HK-2 (cell line): ENCODE measurements around the gene LMF2.
"Not testable (repeated sequence)": the region's sequence is repeated elsewhere in the genome, so short reads cannot be mapped to it uniquely, and the experiment has no call there.

Experiments used
- DNase-seq: peaks from one replicate; pipeline ENCODE4 v3.0.0-alpha.2; 2018; ENCODE audit not compliant: unreplicated experiment

LMF2 gene, protein sequence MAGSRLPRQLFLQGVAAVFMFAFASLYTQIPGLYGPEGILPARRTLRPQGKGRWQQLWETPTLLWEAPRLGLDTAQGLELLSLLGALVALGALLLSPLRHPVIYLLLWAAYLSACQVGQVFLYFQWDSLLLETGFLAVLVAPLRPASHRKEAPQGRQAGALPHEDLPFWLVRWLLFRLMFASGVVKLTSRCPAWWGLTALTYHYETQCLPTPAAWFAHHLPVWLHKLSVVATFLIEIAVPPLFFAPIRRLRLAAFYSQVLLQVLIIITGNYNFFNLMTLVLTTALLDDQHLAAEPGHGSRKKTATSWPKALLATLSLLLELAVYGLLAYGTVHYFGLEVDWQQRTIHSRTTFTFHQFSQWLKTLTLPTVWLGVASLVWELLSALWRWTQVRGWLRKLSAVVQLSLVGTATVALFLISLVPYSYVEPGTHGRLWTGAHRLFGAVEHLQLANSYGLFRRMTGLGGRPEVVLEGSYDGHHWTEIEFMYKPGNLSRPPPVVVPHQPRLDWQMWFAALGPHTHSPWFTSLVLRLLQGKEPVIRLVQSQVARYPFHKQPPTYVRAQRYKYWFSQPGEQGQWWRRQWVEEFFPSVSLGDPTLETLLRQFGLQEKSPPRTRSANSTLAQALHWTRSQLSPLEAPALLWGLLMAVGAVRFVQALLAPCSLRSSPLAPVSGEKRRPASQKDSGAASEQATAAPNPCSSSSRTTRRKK

DNA sequence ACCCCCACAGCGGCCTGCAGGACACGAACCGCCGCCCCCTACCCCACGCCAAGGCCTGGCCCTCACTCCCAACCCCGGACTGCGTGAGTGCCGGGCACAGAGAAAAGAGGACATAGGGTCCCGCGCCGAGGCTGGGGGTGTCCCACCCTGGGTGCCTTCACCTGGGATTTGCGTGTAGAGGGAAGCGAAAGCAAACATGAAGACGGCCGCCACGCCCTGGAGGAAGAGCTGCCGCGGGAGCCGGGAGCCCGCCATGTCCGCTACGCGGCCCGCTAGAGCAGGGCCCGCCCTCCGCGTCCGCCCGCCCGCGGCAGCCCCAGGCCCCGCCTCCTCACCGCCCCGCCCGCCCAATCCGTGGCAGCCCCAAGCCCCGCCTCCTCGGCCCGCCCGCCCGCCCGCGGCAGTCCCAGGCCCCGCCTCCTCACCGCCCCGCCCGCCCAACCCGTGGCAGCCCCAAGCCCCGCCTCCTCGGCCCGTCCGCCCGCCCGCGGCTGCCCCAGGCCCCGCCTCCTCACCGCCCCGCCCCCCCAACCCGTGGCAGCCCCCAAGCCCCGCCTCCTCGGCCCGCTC, at the start of gene LMF2:
TSS of gene LMF2 (minus strand) at position 282 of the 570 bp plus-strand sequence. CDS start at position 255, 27 bp downstream.
- no peak for DNase-seq

DNA sequence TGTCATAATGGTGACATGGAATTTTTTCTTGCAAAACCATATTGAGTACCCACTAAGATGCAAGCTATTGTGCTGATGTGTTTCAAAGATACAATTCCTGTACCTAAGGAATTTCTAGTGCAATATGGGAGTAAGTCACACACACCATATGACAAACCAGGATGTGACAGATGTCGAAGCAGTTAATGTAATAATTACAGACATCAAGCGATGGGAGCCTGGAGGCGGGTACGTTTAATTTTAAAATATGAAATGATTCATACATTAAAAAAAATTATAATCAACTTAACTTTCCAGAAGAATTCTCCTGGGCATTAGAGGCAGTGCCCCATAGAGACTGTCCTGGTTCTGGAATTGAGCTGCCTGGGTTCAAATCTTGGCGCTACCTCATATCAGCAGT, 49.2 kb upstream of the LMF2 start:
- DNase-seq = no peak

DNA sequence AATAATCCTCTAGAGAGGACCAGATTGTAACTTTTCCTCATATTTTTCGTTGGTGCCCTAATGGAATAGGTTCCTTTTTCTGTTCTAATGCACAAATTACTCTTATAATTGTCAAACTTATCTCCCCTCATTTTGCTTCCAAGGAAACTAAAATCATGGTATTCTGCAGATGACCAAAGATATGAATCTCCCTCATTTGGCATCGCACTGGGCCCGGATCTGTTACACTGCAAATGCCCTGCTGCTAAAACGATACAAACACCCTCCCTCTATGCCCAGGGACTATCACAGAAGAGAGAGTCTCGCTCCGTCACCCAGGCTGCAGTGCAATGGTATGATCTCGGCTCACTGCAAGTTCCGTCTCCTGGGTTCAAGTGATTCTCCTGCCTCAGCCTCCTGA, 45.8 kb upstream of the LMF2 start:
- DNase-seq = no peak

DNA sequence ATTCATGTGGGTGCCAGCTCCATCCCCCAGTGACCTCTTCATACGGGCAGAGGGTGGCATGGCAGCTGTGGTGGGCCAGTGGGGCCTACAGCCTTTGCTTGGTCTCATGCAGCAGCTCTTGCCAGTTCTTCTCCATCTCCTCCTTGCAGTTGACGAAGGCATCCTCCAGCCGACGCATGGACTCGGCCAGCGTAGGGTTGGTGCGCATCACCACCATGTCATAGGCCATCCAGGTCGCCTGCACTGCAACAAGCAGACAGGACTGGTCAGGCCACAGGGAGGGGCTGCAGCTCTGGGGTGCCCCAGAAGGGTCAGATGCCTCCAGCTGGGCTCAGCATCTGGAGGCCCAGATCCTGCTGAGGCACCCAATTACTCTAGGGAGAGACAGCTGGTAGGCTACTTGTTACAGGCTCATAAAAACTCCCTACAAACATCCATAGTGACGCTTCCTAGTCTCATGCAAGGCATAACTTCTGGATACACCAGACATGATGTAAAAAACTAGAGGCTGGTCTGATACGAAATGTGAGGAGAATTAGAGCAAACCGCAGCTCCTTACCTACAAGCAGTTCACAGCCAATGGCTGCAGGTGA, 43.8 kb upstream of the LMF2 start:
- no peak for DNase-seq

DNA sequence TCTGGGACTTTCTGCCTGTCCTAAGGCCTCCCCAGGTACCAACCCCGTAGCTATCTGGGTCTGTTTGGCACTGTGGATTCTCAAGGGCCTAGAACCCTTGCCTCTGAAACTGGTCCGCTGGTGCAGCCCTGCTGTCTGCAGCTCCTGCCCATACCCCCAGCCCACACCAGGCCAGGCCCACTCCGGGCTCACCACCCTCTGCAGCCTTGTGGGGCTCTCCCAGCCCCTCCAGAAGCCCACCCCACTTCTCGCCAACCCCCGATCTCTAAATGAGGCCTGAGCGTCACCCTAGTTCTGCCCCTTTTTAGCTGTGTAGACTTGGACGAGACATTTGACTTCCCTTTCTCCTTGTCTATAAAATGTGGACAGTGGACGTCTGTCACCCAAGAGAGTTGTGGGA, 42.9 kb upstream of the LMF2 start:
- DNase-seq = no peak

DNA sequence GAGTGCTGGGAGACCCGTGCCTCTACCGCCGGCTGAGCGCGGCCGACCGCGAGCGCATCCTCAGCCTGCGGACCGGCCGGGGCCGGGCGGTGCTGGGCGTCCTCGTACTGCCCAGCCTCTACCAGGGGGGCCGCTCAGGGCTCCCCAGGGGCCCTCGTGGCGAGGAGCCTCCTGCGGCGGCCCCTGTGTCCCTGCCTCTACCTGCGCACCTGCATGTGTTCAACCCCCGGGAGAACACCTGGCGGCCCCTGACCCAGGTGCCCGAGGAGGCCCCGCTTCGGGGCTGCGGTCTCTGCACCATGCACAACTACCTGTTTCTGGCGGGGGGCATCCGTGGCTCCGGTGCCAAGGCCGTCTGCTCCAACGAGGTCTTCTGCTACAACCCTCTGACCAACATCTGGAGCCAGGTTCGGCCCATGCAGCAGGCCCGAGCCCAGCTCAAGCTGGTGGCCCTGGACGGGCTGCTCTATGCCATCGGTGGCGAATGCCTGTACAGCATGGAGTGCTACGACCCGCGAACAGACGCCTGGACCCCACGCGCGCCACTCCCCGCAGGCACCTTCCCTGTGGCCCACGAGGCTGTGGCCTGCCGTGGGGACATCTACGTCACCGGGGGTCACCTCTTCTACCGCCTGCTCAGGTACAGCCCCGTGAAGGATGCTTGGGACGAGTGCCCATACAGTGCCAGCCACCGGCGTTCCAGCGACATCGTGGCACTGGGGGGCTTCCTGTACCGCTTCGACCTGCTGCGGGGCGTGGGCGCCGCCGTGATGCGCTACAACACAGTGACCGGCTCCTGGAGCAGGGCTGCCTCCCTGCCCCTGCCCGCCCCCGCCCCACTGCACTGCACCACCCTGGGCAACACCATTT, 41.7 kb upstream of the LMF2 start:
- DNase-seq = no peak

DNA sequence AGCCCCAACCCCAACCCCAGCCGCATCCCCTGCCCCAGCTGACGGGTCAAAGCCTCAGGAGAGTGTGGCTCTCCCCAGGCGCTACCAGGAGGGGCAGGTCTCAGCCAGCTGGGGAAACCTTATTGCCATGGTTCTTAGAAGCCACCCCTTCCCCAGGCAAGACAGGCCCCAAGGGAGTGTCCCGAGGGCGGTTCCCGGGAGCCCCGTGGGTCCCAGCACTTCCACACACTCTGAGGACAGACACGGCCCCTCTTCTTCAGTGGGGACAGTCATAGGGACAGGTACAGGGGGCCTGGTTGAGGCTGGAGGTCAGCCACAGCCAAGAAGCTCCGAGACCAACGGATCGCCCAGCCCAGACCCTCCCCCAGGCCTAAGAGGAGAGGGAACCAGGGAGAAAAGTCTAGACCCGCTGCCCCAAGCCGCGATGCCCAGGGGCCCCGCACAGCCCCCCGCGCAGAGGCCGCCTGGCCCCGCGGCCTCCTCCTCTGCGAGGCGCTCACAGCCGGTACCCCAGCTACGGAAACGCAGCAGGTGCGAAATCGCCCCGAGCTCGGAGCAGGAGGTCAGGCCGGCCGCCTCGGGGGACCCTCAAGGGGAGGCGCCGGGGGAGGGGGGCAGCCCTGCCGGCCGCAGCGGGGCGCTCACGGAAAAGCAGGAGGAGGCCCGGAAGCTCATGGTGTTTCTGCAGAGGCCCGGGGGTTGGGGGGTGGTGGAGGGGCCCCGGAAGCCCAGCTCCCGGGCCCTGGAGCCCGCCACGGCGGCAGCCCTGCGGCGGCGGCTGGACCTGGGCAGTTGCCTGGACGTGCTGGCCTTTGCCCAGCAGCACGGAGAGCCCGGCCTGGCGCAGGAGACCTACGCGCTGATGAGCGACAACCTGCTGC, 40.8 kb upstream of the LMF2 start:
- DNase-seq = no peak

DNA sequence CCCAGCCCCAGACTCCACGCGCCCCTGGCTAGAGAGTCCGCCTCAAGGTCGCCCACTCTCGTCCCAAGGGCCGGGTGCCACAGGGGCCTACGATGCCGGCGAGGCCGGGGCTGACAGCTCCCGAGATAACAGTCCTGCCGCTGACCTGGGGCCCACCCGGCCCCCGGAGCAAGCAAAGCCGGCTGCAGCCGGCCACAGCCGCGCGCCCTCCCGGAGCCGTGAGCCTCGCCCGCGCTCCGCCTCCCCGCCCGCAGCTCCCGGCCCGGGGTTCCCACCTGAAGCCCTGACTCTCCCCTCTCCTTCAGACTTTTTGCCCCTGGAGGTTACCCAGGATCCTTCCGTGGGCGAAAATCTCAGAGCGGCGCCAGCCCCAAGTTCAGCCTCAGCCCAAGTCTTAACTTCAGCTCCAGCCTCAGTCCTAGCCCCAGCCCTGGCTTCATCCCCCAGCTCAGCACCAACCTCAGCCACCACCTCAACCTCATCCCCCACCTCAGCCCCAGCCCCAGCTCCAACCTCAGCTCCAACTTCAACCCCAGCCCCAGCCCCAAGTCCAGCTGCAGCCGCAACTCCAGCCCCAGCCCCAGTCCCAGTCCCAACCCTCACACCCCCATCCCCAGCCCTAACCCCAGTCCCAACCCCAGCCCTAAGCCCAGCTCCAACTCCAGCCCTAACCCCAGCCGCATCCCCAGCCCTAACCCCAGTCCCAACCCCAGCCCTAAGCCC, 39.9 kb upstream of the LMF2 start:
- DNase-seq = no peak

DNA sequence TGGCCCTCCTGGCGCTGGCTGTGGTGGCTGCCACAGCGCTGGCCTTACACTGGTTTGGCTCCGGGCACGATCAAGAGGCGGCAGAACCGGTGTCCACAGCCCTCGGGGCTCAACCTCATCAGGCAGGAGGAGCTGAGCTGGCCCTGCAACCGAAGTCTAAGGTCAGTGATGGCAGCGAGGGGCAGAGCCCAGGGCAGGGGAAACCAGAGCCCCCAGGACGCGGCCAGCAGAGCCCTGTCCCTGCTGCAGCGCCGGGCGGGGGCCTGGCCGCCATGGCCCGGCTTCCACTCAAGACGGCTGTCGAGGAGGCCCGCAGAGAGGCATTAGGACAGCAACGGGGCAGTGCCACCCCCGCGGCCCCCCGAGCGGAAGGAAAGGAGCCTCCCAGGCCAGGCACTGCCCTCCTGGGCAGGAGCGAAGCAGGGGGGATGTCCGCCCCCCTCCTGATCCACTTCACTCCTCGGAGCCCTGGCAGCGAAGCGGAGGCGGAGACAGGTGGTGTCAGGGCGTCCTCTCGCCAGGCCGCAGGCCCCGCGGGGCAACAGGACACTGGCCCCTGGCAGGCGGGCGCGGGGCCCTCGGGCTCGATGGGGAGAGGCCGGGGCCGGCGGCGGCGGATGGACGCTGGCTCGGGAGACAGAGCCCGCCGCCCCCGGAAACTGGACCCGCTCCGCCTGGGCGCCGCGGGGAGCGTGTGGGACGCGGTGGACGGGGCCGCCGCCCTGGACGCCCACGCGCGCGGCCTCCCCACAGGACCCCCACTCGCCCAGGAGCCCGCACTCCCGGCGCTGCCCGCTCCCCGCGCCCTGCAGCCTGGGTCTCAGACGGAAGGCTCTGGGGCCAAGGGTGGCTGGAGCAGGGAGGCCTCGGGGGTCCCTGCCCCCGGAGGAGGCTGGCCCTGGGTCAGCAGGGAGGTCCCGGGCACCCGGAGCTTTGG, 39.1 kb upstream of the LMF2 start:
- no peak for DNase-seq

DNA sequence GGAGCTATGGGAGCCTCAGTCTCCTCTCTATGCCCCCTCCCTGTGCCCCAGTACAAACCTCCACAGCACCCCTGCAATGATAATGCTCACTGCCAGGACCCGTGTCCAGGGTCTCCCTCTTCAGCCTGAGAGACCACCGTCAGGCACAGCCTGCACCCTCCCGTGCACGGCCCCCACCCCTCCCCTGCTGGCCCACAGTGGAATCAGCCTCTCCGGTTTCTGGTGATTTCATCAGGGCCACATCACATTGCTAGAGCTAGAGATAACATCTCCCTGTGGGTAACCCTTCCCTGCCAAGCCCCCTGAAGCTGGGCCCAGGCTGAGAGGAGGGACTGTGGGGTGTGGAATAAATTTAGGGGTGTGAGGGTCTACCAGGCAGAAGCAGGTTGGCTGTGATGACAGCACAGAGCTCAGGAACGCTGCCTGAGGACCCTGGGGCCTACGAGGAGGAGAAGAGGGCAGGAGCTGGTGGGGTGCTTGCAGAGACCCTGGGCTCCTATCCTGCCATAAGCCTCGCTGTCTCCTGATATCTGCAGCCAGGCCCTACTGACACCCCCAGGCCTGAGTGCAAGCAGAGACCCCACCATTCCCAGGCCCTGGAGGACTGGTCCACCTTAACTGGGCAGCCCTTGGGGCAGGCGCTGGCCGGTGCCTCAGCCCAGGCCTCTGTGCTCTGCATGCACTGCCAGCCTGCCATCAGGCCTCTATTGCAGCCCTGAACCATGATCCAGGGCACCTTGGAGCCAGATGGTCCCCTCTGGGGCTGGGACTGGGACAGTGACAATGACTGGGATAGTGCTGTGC, 38.2 kb upstream of the LMF2 start, which contains the start of gene KLHDC7B:
TSS of gene KLHDC7B (plus strand) at position 378 of the 804 bp plus-strand sequence. CDS start at position 723, 345 bp downstream.
- DNase-seq = no peak

DNA sequence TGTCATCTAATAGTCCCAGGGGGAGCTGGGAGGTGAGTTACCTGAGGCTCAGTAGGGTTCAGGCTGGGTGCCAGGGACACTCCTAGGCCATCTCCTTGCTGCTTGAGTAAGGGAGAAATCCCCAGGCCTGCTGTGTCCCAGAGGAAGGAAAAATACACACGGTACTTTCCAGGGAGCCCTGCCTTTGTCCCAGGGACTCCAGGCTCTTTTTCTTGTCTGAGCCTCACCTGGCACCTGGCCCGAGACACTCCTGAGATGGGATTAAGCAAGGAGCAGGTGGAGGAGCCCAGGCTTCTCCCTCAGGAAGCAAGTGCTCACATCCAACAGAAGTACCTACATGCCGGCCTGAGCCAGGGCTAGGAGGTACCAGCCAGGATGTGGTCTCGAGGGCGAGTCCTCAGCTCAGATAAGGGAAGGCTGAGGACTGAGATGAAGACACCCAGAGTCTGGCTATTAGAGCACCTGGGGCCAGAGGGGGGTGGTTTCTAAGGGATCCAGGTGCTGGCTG, 37.3 kb upstream of the LMF2 start:
- no peak for DNase-seq

DNA sequence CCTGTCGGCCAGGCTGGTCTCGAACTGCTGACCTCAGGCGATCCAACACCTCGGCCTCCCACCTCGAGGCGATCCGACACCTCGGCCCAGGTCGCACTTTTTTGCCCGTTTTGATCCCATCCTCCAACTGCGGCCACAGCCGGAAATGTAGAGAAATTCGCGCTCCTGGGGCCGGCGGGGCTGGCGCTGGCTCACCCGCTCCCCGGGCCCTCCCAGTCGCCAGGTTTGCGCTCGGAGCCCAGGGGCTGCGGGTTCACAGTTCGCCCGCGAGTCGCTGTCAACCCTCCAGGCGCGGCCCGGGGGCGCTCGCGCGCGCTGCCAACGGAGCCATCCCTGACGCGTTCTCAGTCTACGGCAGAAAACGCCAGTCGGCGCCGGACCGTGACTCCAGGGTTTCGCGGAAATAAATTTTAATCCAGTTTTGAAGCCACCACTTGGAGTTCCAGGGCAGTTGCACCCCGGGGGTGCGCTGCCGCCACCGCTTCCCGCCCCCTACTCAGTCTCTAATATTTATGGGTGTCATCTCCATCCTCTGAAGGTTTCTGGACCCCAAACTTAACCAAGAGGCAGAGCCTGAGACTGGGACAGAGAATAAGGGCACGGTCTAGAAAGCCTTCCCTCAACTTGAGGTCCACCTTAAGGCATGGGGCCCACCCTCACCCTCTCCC, 36.7 kb upstream of the LMF2 start:
- DNase-seq = no peak

DNA sequence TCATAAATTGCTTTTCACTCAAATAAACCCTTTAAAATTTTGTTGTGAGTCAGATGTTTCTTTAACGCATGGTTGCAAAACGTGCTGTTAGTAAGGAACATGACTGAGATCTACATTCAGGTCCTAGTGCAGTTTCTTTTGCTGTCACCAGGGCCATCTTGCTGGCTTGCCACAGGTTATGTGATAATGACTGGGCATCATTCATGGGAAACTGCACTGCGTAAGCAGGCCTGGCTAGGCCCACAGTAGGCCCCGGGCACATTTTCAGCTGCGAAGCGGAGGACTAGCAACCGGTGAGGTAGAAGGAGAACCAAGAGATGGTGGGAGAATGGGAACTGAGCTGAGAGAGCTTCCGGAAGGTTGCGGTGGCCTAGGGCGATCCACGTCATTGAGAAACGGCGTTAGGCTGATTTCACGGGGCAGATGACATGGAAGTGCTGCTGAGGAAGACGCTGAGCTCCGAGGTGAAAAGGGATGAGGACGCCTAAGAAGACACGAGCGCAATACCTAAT, 35.0 kb upstream of the LMF2 start:
- DNase-seq = no peak

DNA sequence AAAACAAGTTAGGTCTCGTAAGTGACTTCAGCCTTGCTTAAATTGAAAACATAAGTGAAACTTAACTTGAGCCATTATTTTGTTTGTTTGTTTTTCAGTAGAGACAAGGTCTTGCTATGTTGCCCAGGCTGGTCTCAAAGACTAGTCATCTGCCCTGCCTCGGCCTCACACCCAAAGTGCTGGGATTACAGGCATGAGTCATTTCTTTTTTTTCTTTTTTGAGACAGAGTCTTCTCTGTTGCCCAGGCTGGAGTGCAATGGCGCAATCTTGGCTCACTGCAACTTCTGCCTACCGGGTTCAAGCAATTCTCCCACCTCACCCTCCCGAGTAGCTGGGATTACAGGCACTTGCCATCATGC, 34.1 kb upstream of the LMF2 start:
- DNase-seq = not testable (repeated sequence)

DNA sequence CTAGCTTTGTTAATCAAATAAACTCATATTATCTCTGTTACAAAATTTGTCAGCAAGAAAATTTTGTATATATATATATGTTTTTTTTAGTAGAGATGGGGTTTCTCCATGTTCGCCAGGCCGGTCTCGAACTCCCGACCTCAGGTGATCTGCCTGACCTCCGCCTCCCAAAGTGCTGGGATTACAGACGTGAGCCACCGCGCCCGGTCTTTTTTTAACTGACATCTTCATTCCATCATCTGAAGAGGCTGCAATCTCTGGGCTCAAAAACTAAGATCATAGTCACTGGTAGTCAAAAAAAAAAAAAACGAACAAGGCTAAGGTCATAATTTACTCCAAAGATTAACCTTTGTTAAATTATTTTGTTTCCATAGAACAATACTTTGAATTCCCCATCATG, 32.9 kb upstream of the LMF2 start:
- no peak for DNase-seq

DNA sequence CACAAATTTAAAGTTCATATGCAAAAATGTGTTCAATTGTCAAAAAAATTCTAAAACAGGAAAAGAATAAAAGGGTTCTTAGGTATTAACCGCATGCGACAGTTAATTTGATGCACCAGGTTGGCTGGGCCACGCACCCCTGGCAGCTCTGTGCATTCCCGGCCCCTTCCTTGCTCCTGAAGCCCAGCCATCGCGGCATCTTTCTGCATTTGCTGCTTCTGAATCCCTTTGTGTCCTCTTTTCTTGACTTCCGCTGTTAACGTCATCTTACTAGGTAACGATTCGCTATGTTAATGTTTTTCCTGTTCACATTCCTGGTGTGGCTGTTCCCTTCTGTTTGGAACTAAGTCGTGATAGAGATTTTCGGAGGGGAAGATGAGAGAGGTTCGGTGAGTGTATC, 30.3 kb upstream of the LMF2 start:
- DNase-seq = no peak

DNA sequence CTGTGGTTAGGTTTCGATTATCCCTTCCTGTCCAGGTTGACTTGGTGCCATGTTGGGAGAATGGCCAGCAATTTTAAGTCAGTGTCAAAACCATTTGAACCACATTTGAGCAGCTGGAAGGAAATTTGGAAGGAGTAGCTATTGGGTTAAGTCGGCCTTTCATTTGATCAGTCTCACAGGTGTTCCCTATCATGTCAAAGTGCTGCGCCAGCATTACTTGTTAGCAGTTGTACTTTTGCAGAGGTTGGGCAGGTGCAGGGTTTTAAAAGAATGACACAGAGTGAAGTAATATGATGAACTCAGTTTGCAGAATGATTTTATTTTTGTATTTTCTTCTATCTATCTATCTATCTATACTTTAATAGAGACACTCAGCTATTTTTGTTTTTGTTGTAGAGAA, 28.7 kb upstream of the LMF2 start:
- no peak for DNase-seq
